Measurements from ENCODE around the gene FABP3.

FABP3 gene

DNA sequence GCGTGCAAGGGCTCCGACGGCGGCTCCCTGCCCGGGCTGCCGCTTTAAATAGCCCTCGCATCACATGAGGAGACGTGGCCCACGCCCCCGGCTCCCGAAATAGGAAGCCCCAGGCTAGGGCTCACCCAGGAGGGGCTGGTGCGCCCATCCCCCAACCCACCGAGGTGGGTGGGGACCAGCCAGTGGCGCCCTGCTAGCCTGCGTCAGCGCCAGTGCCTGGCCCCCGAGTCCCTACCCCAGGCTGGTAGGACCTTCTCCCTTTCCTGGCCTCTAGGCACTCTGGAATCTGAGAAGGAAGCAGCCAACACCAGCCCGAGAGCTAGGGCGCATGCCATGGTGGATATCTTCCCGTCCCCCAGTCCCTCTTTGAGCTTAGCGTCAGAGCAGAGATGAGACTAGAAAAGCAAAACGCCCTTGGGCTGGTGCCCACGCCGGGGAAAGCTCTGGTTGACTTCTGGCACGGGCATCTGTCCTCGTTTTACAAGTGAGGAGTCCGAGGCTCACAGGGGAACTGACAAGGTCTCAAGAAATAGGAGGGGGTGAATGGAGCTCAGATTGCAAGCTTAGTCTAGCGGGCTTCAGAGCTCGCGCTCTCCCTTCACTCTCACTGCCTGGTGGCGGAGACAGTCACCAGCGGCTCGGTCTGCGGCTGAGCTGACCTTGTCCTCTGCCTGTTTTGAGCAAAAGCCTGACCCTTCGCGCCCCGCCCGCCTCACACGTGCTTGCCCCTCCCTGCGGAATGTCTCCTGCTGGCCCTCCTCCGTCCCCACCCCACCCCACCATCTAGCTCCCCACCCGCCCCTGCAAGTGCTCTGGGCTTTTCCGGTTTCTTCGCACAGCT, at the start of gene FABP3:
TSS of gene FABP3 (minus strand) at position 21 of the 841 bp plus-strand sequence. CDS start 62 bp downstream, outside the sequence.
- no peak for DNase-seq (ENCODE audit: low read depth)

DNA sequence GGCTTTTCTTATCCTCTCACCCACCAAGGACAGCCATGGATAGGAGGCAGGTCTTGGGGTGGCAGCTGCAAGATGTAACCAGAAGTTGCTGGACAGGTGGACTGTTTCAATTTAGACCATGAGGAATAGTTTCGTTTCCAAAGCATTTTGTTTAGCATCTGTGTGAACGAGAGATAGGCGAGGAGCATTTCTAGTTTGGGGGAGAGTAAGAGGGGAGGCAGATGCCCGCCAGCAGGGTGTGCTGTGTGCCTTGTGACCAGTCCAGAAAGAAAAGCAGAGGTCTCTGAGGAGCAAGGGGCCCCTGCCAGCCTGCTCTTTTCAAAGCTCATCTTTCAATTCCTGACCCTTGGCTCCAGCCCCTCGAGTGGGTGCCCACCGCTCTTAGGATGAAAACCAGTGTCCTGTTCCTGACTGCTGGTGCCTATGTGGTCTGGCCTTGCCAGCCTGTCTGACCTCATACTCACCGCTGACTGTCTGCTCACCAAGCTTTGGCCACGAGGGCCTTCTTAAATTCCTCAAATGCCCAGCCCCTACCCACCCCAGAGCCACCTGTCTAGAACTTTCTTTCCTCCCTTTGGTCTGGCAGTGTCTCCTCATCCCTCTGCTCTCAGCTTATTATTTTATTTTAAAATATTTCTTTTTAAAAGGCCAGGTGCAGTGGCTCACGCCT, 48.6 kb upstream of the FABP3 start:
- DNase-seq (ENCODE audit: low read depth), result no peak

DNA sequence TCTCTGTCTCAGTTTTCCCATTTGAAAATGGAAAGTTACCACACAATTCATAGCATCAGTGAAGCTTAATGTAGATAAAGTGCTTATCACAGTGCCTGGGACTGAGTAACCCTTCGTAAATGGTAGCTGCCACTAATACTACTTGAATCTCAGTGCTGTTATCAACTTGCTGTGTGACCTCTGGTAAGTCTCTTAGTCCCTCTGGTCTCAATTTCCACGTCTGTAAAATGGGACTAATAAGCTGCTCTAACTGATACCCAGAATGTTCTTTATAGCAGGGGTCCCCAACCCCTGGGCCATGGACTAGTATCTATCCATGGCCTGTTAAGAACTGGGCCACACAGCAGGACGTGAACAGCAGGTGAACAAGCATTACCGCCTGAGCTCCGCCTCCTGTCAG, 47.8 kb upstream of the FABP3 start:
- DNase-seq (ENCODE audit: low read depth), result no peak

- no peak for DNase-seq (ENCODE audit: low read depth)
These were observed 45.9 kb upstream of the FABP3 start for GRCh38 chr1:31418626-31419323.

GRCh38 chr1:31417148-31417547, 44.3 kb upstream of the FABP3 start:
- no peak for DNase-seq (ENCODE audit: low read depth)

- DNase-seq (ENCODE audit: low read depth), result no peak
These were observed 43.3 kb upstream of the FABP3 start for GRCh38 chr1:31416101-31416736.

- no peak for DNase-seq (ENCODE audit: low read depth)
These were observed 42.8 kb upstream of the FABP3 start for GRCh38 chr1:31415658-31416057.

GRCh38 chr1:31414980-31415370, 42.1 kb upstream of the FABP3 start:
- DNase-seq (ENCODE audit: low read depth), result no peak

DNA sequence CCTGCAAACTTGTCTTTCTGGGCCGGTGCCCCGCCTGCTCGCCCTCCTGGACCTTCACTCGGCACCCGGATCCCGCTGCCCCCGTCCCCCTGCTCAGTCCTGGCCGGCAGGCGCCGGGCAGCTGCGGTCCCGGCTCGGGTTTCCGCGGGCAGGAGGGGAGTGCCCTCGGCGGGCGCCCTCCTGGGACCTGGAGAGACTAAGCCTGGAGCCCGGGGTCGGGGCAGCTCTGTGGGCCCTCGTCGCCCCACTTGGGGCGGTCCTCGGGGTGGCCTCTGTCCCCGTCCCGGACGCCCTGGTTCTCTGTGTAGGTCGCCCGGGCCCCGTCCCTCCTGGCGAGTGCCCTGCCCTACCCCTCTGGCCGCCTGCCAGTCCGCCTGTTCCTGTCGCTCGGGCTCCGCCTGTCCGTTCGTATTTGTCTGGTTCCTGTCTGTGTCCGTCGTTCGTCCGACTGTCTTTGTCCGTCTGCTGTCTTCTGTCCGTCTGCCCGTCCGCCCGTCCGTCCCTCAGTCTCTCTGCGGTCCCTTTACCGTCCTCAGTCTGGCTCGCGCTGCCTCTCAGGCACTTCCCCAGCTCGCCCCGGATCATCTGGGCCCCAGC, 40.6 kb upstream of the FABP3 start:
- no peak for DNase-seq (ENCODE audit: low read depth)

GRCh38 chr1:31412732-31413404, 40.0 kb upstream of the FABP3 start, which contains the start of gene SERINC2:
TSS of gene SERINC2 (plus strand) at chr1:31413213. CDS start at chr1:31413266, 53 bp downstream.
- no peak for DNase-seq (ENCODE audit: low read depth)

- DNase-seq (ENCODE audit: low read depth), result no peak
These were observed 39.3 kb upstream of the FABP3 start for GRCh38 chr1:31412205-31412604.

GRCh38 chr1:31410871-31411270, 38.0 kb upstream of the FABP3 start:
- DNase-seq (ENCODE audit: low read depth), result no peak

- DNase-seq (ENCODE audit: low read depth), result no peak
These were observed 37.3 kb upstream of the FABP3 start for GRCh38 chr1:31409946-31410858.

DNA sequence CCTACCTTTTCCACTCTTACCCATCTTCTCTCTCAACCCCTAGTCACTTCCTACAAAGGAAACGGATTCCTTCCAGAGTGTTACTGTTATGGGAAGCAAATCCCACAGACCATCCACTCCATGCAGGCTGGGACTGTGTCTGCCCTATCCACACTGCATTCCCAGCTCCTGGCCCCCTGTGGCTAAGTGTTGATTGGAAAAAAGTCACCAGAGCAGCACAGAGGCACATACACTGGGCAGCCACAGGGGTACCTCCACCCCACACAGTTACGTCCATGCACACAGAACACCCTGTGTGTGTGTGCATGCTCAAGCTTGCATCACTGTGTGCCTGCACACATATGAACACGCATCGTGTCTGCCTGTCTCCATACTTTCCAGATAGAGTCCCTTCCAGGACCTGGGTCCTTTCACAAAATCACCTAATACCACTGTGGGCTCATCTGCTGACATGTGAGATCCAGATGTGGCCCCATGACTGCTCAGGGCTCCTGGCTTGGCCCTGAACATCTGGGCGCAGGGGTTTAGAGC, 36.0 kb upstream of the FABP3 start:
- DNase-seq (ENCODE audit: low read depth), result no peak

GRCh38 chr1:31407029-31407626, 34.3 kb upstream of the FABP3 start:
- no peak for DNase-seq (ENCODE audit: low read depth)

DNA sequence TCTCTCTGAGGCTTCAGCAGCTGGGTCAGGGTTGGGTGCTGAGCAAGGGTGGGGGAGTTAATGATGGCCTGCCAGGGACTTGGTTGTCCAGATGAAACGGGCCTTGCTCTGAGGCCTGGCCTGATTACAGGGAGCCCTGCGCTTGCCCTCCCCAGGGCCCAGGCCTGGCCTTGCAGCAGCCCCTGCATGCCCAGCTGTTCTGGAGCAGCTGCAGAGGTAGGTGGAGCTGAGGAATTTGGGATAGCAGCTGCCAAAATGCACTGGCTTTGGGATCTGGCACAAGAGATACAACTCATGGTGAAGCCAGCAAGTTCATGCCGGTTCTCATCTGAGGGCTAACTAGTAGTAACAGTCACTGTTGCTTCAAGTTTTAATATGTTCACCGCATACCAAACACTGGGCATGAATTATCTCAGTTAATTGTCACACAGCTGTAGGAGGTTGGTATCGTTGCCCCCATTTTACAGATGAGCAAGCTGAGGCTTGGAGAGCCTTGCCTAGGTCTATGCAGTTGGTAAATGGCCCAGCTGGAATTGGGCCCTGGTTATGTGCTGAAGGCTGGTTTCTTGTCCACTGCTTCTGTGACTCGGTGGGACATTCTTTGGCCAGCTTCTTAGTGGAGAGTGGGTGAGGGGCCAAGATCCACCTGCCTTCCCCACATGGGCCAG, 32.8 kb upstream of the FABP3 start:
- no peak for DNase-seq (ENCODE audit: low read depth)

GRCh38 chr1:31401241-31401640, 28.4 kb upstream of the FABP3 start:
- DNase-seq (ENCODE audit: low read depth), result no peak

GRCh38 chr1:31400393-31400792, 27.5 kb upstream of the FABP3 start:
- DNase-seq (ENCODE audit: low read depth), result no peak

DNA sequence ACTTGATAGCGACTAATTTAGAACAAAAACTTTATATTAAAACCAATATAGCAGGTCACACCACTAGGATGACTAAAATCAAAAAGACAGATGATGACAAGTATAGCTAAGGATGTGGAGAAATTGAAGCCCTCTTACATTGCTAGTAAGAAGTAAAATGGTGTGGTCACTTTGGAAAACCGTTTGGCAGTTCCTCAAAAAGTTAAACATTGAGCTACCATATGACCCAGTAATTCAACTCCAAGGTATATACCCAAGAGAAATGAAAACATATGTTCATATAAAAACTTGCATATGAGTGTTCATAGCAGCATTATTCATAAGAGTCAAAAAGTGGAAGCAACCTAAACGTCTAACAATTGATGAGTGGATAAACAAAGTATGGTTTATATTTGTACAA, 27.1 kb upstream of the FABP3 start:
- DNase-seq (ENCODE audit: low read depth), result no peak

Measured in activated T-helper 1 cell treated with Interleukin-2 at 50 U/mL for 16 hours (primary cell).